Measurements from ENCODE around the gene GPRIN3.

Gene GPRIN3

DNA sequence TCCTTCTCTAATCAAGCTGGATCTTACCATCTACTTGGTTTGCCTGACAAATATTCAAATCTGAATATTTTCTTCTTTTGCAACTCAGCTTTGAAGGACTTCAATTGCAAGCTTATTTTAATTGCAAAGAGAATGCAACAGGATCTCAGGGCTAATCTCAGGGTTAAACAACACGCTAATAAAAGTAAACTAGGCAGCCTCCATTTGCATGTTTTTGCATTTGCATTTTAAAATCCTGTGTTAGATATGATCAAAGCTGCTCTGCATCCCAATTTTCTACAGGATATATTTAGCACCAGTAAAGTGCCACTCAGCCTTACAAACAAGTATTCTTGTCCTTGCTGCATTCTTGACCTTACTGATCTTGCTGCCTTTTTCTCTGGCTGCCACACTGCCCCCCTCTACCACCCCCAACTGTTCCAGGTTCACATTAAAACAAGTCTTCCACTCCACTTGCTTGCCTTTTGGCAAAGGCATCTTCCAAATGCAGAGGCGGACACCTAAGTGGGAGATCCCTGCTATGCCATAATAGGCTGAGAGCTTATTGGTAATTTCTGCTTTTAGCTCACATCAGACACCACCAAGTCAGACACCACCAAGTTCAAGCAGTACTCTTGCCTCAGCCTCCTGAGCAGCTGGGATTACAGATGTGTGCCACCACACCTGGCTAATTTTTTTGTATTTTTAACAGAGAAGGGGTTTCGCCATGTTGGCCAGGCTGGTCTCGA is 48.1 kb downstream of the GPRIN3 start:
- no peak overlapping the region for H3K4me3 ChIP-seq (replicated peaks; ENCODE audit: insufficient read depth, low read length)
- no peak for DNase-seq (ENCODE audit: low read depth in 1 of 2, low spot score in 1 of 2)
- TF ChIP-seq GABPA (IDR thresholded peaks at IDR 0.05; ENCODE audit: low read depth) (no peak), SPI1 (IDR thresholded peaks at IDR 0.05; ENCODE audit: borderline replicate concordance, low read depth) (no peak), POLR2AphosphoS5 (IDR thresholded peaks at IDR 0.05; ENCODE audit: low read depth) (no peak)
- TF ChIP-seq, protein P1, sequence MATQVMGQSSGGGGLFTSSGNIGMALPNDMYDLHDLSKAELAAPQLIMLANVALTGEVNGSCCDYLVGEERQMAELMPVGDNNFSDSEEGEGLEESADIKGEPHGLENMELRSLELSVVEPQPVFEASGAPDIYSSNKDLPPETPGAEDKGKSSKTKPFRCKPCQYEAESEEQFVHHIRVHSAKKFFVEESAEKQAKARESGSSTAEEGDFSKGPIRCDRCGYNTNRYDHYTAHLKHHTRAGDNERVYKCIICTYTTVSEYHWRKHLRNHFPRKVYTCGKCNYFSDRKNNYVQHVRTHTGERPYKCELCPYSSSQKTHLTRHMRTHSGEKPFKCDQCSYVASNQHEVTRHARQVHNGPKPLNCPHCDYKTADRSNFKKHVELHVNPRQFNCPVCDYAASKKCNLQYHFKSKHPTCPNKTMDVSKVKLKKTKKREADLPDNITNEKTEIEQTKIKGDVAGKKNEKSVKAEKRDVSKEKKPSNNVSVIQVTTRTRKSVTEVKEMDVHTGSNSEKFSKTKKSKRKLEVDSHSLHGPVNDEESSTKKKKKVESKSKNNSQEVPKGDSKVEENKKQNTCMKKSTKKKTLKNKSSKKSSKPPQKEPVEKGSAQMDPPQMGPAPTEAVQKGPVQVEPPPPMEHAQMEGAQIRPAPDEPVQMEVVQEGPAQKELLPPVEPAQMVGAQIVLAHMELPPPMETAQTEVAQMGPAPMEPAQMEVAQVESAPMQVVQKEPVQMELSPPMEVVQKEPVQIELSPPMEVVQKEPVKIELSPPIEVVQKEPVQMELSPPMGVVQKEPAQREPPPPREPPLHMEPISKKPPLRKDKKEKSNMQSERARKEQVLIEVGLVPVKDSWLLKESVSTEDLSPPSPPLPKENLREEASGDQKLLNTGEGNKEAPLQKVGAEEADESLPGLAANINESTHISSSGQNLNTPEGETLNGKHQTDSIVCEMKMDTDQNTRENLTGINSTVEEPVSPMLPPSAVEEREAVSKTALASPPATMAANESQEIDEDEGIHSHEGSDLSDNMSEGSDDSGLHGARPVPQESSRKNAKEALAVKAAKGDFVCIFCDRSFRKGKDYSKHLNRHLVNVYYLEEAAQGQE (IDR thresholded peaks at IDR 0.05; ENCODE audit: insufficient replicate concordance, low read depth): no peak
- TF ChIP-seq, protein P2, sequence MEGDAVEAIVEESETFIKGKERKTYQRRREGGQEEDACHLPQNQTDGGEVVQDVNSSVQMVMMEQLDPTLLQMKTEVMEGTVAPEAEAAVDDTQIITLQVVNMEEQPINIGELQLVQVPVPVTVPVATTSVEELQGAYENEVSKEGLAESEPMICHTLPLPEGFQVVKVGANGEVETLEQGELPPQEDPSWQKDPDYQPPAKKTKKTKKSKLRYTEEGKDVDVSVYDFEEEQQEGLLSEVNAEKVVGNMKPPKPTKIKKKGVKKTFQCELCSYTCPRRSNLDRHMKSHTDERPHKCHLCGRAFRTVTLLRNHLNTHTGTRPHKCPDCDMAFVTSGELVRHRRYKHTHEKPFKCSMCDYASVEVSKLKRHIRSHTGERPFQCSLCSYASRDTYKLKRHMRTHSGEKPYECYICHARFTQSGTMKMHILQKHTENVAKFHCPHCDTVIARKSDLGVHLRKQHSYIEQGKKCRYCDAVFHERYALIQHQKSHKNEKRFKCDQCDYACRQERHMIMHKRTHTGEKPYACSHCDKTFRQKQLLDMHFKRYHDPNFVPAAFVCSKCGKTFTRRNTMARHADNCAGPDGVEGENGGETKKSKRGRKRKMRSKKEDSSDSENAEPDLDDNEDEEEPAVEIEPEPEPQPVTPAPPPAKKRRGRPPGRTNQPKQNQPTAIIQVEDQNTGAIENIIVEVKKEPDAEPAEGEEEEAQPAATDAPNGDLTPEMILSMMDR (IDR thresholded peaks at IDR 0.05; ENCODE audit: insufficient read depth, low read length): no peak
- H3K27me3 ChIP-seq (ENCODE audit: insufficient read depth, poor library complexity, severe bottlenecking): no peaks in the 10 kb centered on the region
- no peak overlapping the region for H3K27ac ChIP-seq (replicated peaks)

DNA sequence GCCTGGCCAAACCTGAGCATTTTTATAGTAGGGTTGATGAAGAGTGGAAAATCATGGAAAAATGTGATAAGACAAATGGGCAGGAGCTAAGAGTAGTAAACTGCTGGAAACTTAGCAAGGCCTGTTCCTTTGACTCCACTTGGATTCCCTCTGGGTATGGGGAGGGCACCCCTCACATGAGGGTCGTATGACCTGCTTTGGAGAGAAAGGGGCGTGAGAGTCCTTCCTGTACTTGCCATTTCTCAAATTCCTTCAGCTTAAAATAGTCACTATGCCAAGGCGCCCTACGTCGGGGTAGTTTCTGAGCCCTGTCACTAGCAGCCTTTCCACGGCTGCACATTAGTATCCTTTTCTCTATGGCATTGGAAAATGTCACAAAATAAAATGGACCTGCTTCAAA is 49.1 kb downstream of the GPRIN3 start:
- Histone ChIP-seq H3K4me3 (replicated peaks; ENCODE audit: insufficient read depth, low read length) (no peak overlapping the region), H3K27ac (replicated peaks) (no peak overlapping the region), H3K27me3 (ENCODE audit: insufficient read depth, poor library complexity, severe bottlenecking) (no peaks in the 10 kb centered on the region)
- DNase-seq (ENCODE audit: low read depth in 1 of 2, low spot score in 1 of 2): no peak
- no peak for TF ChIP-seq SPI1 (IDR thresholded peaks at IDR 0.05; ENCODE audit: borderline replicate concordance, low read depth)
- TF ChIP-seq GABPA (IDR thresholded peaks at IDR 0.05; ENCODE audit: low read depth): no peak
- TF ChIP-seq, protein P2 (IDR thresholded peaks at IDR 0.05; ENCODE audit: insufficient read depth, low read length): no peak
- TF ChIP-seq POLR2AphosphoS5 (IDR thresholded peaks at IDR 0.05; ENCODE audit: low read depth): no peak
- TF ChIP-seq, protein P1 (IDR thresholded peaks at IDR 0.05; ENCODE audit: insufficient replicate concordance, low read depth): no peak

DNA sequence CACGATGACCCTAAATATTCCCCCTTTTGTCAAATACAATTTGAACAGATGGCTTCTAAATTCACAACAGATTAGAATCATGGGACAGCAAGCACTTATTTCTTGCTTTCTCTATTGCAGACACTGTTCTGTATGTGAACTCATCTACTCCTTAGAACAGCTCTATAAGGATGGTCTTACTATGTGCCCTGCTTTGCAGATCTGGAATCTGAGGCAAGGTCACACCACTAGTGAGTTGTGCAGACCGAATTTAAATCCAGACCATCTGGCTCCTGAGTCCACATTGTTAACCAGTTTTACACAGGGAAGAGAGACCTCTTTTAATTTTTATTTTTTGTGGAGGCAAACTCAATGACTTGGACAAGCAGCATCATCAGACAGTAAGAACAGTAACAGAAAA is 50.2 kb downstream of the GPRIN3 start:
- H3K27ac ChIP-seq (replicated peaks): no peak overlapping the region
- no peak for DNase-seq (ENCODE audit: low read depth in 1 of 2, low spot score in 1 of 2)
- no peaks in the 10 kb centered on the region for H3K27me3 ChIP-seq (ENCODE audit: insufficient read depth, poor library complexity, severe bottlenecking)

More for the DNA sequence above, 50.2 kb downstream of the GPRIN3 start:
- H3K4me3 ChIP-seq (replicated peaks; ENCODE audit: insufficient read depth, low read length): no peak overlapping the region
- TF ChIP-seq POLR2AphosphoS5 (IDR thresholded peaks at IDR 0.05; ENCODE audit: low read depth) (no peak), GABPA (IDR thresholded peaks at IDR 0.05; ENCODE audit: low read depth) (no peak), SPI1 (IDR thresholded peaks at IDR 0.05; ENCODE audit: borderline replicate concordance, low read depth) (no peak)
- TF ChIP-seq, protein P2 (IDR thresholded peaks at IDR 0.05; ENCODE audit: insufficient read depth, low read length): no peak
- TF ChIP-seq, protein P1 (IDR thresholded peaks at IDR 0.05; ENCODE audit: insufficient replicate concordance, low read depth): no peak

All from HL-60 (cell line).